ENCODE measurements around the gene TEX13D. TPM values are rescaled to one million over a fixed set of nuclear protein-coding genes. Genes with fewer than 3 reads are reported as not detected.
"Not testable (repeated sequence)": the region's sequence is repeated elsewhere in the genome, so short reads cannot be mapped to it uniquely, and the experiment has no call there.

TEX13D gene
- total and polyA plus RNA-seq, 4 donors, result not detected

DNA sequence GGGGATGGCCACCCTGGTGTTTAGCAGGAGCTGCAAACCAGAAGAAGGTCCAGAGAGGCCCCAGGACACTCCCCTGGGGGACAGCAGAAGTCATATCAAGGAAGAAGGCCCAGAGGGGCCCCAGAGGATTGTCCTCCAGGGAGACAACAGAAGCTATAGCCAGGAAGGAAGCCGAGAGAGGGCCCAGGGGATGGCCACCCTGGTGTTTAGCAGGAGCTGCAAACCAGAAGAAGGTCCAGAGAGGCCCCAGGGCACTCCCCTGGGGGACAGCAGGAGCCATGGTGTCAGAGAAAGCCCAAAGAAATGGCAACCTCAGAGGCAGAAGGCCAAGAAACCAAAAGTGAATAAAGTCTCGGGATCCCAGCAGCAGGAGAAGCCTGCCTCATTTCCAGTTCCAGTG is 2.1 kb downstream of the TEX13D start:
- ATAC-seq (ENCODE audit: low FRiP score); intact Hi-C loops (cut with DNase I); DNase-seq: not testable (repeated sequence)

DNA sequence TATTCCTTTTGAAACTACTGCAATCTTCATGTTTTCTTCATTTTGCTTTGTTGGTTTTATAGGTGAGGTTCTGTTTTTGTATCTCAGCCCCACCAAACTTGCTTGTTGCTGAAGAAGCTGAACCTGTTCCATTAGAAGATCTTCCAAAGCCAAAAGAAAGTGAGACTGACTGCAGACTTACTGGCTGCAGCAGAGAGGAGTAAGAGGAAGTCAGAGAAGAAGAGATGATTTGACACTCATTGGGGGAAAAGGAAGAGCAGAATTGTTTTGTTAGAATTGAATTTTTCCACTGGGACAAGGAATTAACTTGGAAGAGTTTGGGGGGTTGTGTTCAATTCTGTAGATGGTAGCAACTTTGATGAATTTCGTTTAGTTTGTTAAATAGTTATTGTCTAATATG is 3.1 kb downstream of the TEX13D start:
- DNase-seq, result no peak

More for the DNA sequence above, 2.1 kb downstream of the TEX13D start:
- not testable (repeated sequence) for H3K27ac ChIP-seq (ENCODE audit: low read depth in 1 of 2, low read length in 2 of 2); H3K27me3 ChIP-seq (ENCODE audit: control insufficient read depth in 1 of 2, insufficient read depth in 2 of 2, low read length in 1 of 2); H3K4me1 ChIP-seq (ENCODE audit: control insufficient read depth in 1 of 2, insufficient read depth in 2 of 2, low read length in 2 of 2); H3K9me3 ChIP-seq (ENCODE audit: control insufficient read depth, low read length); H3K36me3 ChIP-seq (ENCODE audit: control insufficient read depth in 1 of 2, insufficient read depth in 2 of 2, low read length in 1 of 2); H3K4me3 ChIP-seq (ENCODE audit: low read length in 2 of 2)
- 64 to 92% methylated on average over 2 of the region's 2 CpGs for WGBS, 2 donors

DNA sequence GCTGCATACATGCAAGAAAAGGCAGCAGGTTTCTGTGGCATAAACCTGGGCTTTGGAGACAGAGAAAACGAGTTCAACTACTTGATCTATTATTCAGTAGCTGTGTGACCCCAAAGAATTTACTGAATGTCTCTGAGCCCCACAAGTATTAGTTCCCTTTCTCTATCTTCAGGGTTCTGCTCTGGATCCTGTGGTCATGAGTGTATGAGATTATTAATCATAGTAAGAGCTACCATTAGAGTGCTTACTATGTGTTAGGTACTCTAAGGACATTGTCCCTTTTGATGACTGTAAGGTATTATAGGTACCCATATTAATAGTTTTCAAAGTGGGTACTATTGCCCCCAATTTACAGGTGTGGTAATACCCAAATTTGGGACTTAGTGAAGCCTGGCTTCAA is 5.5 kb downstream of the TEX13D start:
- ATAC-seq (ENCODE audit: low FRiP score) (no peak), DNase-seq (no peak)
- Histone ChIP-seq H3K4me1 (ENCODE audit: control insufficient read depth in 1 of 2, insufficient read depth in 2 of 2, low read length in 2 of 2) (no peaks in the 10 kb centered on the region), H3K4me3 (ENCODE audit: low read length in 2 of 2) (no peak overlapping the region), H3K9me3 (ENCODE audit: control insufficient read depth, low read length) (no peaks in the 10 kb centered on the region), H3K27ac (ENCODE audit: low read depth in 1 of 2, low read length in 2 of 2) (no peak overlapping the region), H3K27me3 (ENCODE audit: control insufficient read depth in 1 of 2, insufficient read depth in 2 of 2, low read length in 1 of 2) (no peaks in the 10 kb centered on the region), H3K36me3 (ENCODE audit: control insufficient read depth in 1 of 2, insufficient read depth in 2 of 2, low read length in 1 of 2) (no peaks in the 10 kb centered on the region)
- intact Hi-C loops (cut with DNase I), result no loop called here
- 36 to 58% methylated on average over 1 of the region's 1 CpG for WGBS, 2 donors

More for the DNA sequence above, 3.1 kb downstream of the TEX13D start:
- Histone ChIP-seq H3K9me3 (ENCODE audit: control insufficient read depth, low read length) (no peaks in the 10 kb centered on the region), H3K27me3 (ENCODE audit: control insufficient read depth in 1 of 2, insufficient read depth in 2 of 2, low read length in 1 of 2) (no peaks in the 10 kb centered on the region), H3K36me3 (ENCODE audit: control insufficient read depth in 1 of 2, insufficient read depth in 2 of 2, low read length in 1 of 2) (no peaks in the 10 kb centered on the region), H3K4me1 (ENCODE audit: control insufficient read depth in 1 of 2, insufficient read depth in 2 of 2, low read length in 2 of 2) (no peaks in the 10 kb centered on the region), H3K4me3 (ENCODE audit: low read length in 2 of 2) (no peak overlapping the region), H3K27ac (ENCODE audit: low read depth in 1 of 2, low read length in 2 of 2) (no peak overlapping the region)
- ATAC-seq (ENCODE audit: low FRiP score), result no peak
- intact Hi-C loops (cut with DNase I), result no loop called here
- 21 to 89% methylated on average over 1 of the region's 1 CpG for WGBS, 2 donors

DNA sequence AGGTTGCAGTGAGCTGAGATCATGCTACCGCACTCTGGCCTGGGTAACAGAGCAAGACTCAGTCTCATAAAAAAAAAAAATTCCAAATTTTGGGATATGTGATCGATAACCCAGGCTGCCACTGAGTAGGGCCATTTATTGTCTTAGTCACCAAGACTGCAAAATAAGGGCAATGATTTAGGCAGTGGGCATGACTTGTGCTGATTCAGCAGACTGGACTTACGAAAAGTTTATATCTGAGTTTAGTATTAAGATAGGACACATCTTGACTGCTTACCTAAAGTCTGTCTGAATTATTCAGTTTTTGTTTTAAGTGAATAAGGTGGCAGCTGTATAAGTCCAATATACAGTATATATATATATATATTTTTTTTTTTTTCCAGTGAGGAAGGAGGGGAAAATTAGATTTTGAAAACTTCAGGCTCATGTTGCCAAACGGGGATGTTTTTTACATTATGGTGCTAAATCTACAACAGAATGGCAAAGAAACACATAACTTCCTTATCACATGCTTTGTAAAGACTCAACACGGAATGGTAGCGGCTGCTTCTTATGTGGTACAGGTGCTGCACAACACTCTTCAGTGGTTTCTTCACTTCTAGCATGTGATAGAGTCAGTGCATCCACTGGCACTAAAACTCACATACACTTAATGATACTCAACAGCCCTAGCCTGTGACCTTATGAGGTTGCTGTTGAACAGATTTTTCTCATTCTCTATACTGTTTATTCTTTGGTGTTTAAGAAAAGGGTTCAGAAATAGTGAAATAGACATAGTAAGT is 6.5 kb downstream of the TEX13D start:
- H3K9me3 ChIP-seq (ENCODE audit: control insufficient read depth, low read length), result no peaks in the 10 kb centered on the region
- WGBS, 2 donors, result 78 to 94% methylated on average over 6 of the region's 6 CpGs
- no peaks in the 10 kb centered on the region for H3K4me1 ChIP-seq (ENCODE audit: control insufficient read depth in 1 of 2, insufficient read depth in 2 of 2, low read length in 2 of 2)
- H3K27me3 ChIP-seq (ENCODE audit: control insufficient read depth in 1 of 2, insufficient read depth in 2 of 2, low read length in 1 of 2), result no peaks in the 10 kb centered on the region
- no peaks in the 10 kb centered on the region for H3K36me3 ChIP-seq (ENCODE audit: control insufficient read depth in 1 of 2, insufficient read depth in 2 of 2, low read length in 1 of 2)
- no peak overlapping the region for H3K4me3 ChIP-seq (ENCODE audit: low read length in 2 of 2)
- H3K27ac ChIP-seq (ENCODE audit: low read depth in 1 of 2, low read length in 2 of 2), result no peak overlapping the region
- ATAC-seq (ENCODE audit: low FRiP score) (no peak), DNase-seq (no peak)
- intact Hi-C loops (cut with DNase I), result no loop called here

DNA sequence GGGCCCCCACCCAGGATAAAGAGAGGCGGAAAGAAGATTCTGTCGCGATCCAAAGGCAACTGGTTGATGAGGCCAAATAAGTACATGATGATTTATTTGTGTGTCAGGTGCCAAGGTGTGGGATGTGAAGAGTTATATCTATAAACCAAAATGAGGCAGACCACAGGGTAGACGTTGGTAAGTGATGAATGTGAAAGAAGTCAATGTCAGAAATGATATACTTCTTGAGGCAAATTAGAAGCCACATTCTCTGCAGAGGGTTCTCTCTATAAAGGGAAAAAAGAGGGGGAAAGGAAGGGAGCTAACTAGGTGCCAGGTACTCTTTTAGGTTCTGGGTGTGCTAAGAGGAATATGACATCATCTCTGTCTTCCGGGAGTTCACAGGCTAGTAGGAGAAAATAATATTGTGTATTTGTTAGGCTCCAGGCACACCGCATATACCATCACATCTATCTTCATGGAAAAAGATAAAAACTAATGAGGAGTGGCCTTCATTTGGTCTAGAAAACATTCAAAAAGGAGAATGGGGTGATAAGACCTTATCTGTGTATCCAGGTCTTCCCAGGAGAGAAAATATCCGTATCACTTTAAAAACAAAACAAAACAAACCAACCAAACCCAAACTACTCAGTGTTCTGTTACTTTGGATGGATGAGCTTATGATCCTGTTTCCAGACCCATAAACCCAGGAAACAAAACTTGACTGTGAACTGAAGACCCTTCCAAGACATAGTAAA is 9.1 kb downstream of the TEX13D start:
- H3K4me3 ChIP-seq (ENCODE audit: low read length in 2 of 2), result no peak overlapping the region
- intact Hi-C loops (cut with DNase I), result no loop called here
- no peak for DNase-seq
- no peaks in the 10 kb centered on the region for H3K36me3 ChIP-seq (ENCODE audit: control insufficient read depth in 1 of 2, insufficient read depth in 2 of 2, low read length in 1 of 2)
- 59 to 75% methylated on average over 7 of the region's 7 CpGs for whole genome bisulfite sequencing, 2 donors
- H3K9me3 ChIP-seq (ENCODE audit: control insufficient read depth, low read length), result no peaks in the 10 kb centered on the region
- no peaks in the 10 kb centered on the region for H3K4me1 ChIP-seq (ENCODE audit: control insufficient read depth in 1 of 2, insufficient read depth in 2 of 2, low read length in 2 of 2)
- no peak for ATAC-seq (ENCODE audit: low FRiP score)
- H3K27ac ChIP-seq (ENCODE audit: low read depth in 1 of 2, low read length in 2 of 2), result no peak overlapping the region
- no peaks in the 10 kb centered on the region for H3K27me3 ChIP-seq (ENCODE audit: control insufficient read depth in 1 of 2, insufficient read depth in 2 of 2, low read length in 1 of 2)

DNA sequence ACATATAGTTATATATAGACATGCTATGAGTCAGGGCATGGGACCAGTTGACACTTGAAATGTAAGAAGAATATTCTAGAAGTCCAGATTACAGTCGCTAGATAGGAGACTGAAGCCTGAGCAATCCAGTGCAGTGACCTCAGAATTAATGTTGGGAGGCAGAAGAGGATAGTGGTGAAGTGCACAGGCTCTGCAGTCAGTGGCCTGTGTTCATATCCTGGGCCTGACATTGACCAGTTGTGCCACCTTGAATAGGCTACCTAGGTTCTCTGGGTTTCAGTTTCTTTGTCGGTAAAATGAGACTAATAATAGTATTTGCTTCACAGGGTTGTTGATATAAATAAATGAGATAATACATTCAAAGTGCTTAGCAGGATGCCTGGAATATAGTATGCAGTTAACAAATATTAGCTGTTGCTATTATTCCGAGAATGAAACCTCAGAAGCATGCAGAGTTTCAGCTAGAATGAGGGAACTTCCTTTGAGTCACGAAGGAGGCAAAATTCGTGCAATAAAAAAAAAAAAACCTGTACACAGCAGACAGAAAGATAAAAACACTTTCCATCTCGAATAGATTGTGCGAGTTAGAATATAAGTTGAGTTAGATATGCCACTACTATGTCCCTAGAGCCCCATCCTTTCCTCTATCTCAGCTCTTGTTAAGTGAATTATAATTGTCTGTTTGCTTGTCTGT is 9.9 kb downstream of the TEX13D start:
- H3K27me3 ChIP-seq (ENCODE audit: control insufficient read depth in 1 of 2, insufficient read depth in 2 of 2, low read length in 1 of 2), result no peaks in the 10 kb centered on the region
- H3K9me3 ChIP-seq (ENCODE audit: control insufficient read depth, low read length), result no peaks in the 10 kb centered on the region
- no peaks in the 10 kb centered on the region for H3K4me1 ChIP-seq (ENCODE audit: control insufficient read depth in 1 of 2, insufficient read depth in 2 of 2, low read length in 2 of 2)
- no peak overlapping the region for H3K27ac ChIP-seq (ENCODE audit: low read depth in 1 of 2, low read length in 2 of 2)
- H3K36me3 ChIP-seq (ENCODE audit: control insufficient read depth in 1 of 2, insufficient read depth in 2 of 2, low read length in 1 of 2), result no peaks in the 10 kb centered on the region
- 67 to 87% methylated on average over 7 of the region's 7 CpGs for WGBS, 2 donors
- intact Hi-C loops (cut with DNase I), result no loop called here
- DNase-seq (no peak), ATAC-seq (ENCODE audit: low FRiP score) (no peak)
- H3K4me3 ChIP-seq (ENCODE audit: low read length in 2 of 2), result no peak overlapping the region

DNA sequence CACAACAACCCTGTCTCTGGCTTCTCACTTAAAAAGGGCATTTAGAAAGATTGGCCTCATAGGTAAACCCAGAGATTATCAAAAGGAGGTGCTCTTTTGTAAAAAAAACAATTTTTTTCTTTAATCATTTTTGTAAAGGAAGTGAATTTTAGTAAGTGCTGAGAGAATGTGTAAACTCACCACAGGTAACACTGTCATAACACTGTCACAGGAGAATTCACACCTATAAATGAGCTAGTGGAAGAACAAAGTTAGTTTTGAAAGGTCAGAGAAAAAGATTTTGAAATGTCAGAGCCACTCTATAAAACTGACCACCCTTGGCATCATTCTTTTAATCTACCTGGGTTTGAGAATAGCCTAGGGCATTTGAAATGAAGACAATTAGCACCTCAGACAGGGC is 10.6 kb downstream of the TEX13D start:
- intact Hi-C loops (cut with DNase I), result no loop called here
- H3K27me3 ChIP-seq (ENCODE audit: control insufficient read depth in 1 of 2, insufficient read depth in 2 of 2, low read length in 1 of 2), result no peaks in the 10 kb centered on the region
- no peaks in the 10 kb centered on the region for H3K9me3 ChIP-seq (ENCODE audit: control insufficient read depth, low read length)
- H3K27ac ChIP-seq (ENCODE audit: low read depth in 1 of 2, low read length in 2 of 2), result no peak overlapping the region
- no peaks in the 10 kb centered on the region for H3K36me3 ChIP-seq (ENCODE audit: control insufficient read depth in 1 of 2, insufficient read depth in 2 of 2, low read length in 1 of 2)
- ATAC-seq (ENCODE audit: low FRiP score) (no peak), DNase-seq (no peak)
- H3K4me3 ChIP-seq (ENCODE audit: low read length in 2 of 2), result no peak overlapping the region
- no peaks in the 10 kb centered on the region for H3K4me1 ChIP-seq (ENCODE audit: control insufficient read depth in 1 of 2, insufficient read depth in 2 of 2, low read length in 2 of 2)

DNA sequence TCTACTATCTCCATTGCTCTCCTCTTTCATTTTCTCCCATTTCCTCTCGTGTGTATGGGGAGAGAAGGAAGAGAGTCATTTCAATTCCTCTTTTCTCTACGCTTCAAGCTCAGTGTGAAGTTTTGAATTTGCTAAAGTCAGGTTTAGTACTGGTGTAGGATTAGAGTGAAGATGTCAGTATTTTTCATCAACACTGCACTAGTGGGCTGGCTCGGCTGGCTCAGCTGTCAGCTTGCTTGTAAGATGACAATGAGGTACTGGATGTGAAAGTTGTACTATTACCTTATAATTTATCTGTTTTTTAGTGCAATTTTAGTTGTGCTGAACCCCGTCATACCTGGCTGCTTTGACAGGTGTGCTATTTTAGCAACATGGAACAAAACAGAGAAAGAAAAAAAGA is 11.8 kb downstream of the TEX13D start:
- no peaks in the 10 kb centered on the region for H3K36me3 ChIP-seq (ENCODE audit: control insufficient read depth in 1 of 2, insufficient read depth in 2 of 2, low read length in 1 of 2)
- no peaks in the 10 kb centered on the region for H3K9me3 ChIP-seq (ENCODE audit: control insufficient read depth, low read length)
- 63 to 88% methylated on average over 4 of the region's 4 CpGs for WGBS, 2 donors
- no peaks in the 10 kb centered on the region for H3K27me3 ChIP-seq (ENCODE audit: control insufficient read depth in 1 of 2, insufficient read depth in 2 of 2, low read length in 1 of 2)
- DNase-seq, result no peak
- no peak overlapping the region for H3K27ac ChIP-seq (ENCODE audit: low read depth in 1 of 2, low read length in 2 of 2)
- no peak for ATAC-seq (ENCODE audit: low FRiP score)
- H3K4me3 ChIP-seq (ENCODE audit: low read length in 2 of 2), result no peak overlapping the region
- intact Hi-C loops (cut with DNase I), result no loop called here
- no peaks in the 10 kb centered on the region for H3K4me1 ChIP-seq (ENCODE audit: control insufficient read depth in 1 of 2, insufficient read depth in 2 of 2, low read length in 2 of 2)
